Glutamatergic neuron (in vitro differentiated cells): ENCODE results near the gene SENP3. TPM values are rescaled to one million over a fixed set of nuclear protein-coding genes. Genes with fewer than 3 reads are reported as not detected.

ENCODE experiments used
- DNase-seq: peaks from one replicate; pipeline ENCODE4 v3.0.0; 2022
- H3K27ac Mint-ChIP-seq: one replicate; pipeline ENCODE4 v1.8.0; 2020; ENCODE audit warnings: mild to moderate bottlenecking, mixed read lengths, inconsistent platforms; ENCODE audit not compliant: unreplicated experiment
- H3K27me3 Mint-ChIP-seq: one replicate; pipeline ENCODE4 v1.8.0; 2020; ENCODE audit warnings: mild to moderate bottlenecking, moderate library complexity, mixed read lengths, inconsistent platforms; ENCODE audit not compliant: unreplicated experiment
- H3K36me3 Mint-ChIP-seq: one replicate; pipeline ENCODE4 v1.8.0; 2020; ENCODE audit warnings: mild to moderate bottlenecking, mixed read lengths, inconsistent platforms; ENCODE audit not compliant: unreplicated experiment
- H3K4me1 Mint-ChIP-seq: one replicate; pipeline ENCODE4 v1.8.0; 2020; ENCODE audit warnings: mild to moderate bottlenecking, low read depth, mixed read lengths, inconsistent platforms; ENCODE audit not compliant: unreplicated experiment
- H3K4me3 Mint-ChIP-seq: one replicate; pipeline ENCODE4 v1.8.0; 2020; ENCODE audit warnings: mild to moderate bottlenecking, mixed read lengths, inconsistent platforms; ENCODE audit not compliant: unreplicated experiment
- H3K9me3 Mint-ChIP-seq: one replicate; pipeline ENCODE4 v1.8.0; 2020; ENCODE audit warnings: mild to moderate bottlenecking, moderate library complexity, mixed read lengths, inconsistent platforms; ENCODE audit not compliant: unreplicated experiment
- total RNA-seq: library from RNA; stranded (reverse); fragmentation: NEBNext Ultra II Directional; extraction: Animal tissue kit (Norgen Biotek cat#: 25700); gene quantifications from one replicate; pipeline ENCODE4 v1.2.1, GENCODE V29; 2021; ENCODE audit not compliant: unreplicated experiment
- TF ChIP-seq, protein P1 (sequence below): fragments of 200-600 bp; sonication (generic); IDR thresholded peaks from one replicate; pipeline ENCODE4 v1.5.0; 2021; ENCODE audit not compliant: partially characterized antibody, unreplicated experiment

Gene SENP3
- total RNA-seq, 1 donor from 2014 or later = 66.4 TPM

DNA sequence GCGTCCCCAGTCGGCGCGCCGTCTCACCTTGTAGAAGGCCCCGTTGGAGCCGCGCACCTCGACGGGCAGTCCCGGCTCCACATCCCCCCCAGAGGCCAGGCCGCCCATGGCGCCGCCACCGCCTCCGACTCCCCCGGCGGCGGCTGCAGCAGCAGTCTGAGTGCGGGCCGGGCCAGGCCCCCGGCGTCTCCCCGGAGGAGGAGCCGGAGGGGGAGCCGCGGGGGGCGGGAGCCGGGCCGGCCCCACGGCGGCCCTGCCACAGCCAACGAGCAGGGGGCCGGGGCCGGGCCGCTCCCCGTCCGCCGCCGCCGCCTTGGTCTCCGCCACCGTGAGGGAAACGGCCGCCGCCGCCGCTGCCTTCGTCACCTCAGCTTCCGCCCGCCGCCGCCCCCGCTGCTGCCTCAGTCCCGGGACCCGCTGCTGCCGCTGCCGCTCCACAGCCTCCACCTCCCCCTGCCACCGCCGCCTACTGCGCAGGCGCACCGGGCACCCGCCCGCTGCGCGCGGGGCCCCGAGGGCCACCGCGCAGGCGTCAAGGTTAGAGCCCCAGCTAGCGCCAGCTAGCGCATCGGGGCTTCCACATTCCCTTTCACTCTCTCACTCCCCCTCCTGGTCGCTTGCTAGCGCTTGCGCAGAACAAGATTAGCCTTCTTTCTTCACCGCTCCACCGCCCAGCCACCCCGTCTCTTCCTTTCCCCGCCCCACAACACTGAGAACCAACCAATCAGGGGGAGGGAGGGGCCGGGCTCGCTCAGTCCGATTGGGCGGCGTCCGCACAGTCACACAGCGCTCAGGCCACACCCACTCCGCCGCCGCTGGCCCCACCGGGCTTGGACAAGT, 52.9 kb downstream of the SENP3 start, which contains the start of gene FXR2:
TSS of gene FXR2 (minus strand) at position 473 of the 840 bp plus-strand sequence. CDS start at position 108, 365 bp downstream.
- no peaks in the 10 kb centered on the region for H3K36me3 Mint-ChIP-seq
- H3K27me3 Mint-ChIP-seq = peaks cover 11% of the 10 kb centered on the region
- H3K9me3 Mint-ChIP-seq = peaks cover 8% of the 10 kb centered on the region
- peaks cover 15% of the 10 kb centered on the region for H3K4me1 Mint-ChIP-seq
- TF ChIP-seq, protein P1, sequence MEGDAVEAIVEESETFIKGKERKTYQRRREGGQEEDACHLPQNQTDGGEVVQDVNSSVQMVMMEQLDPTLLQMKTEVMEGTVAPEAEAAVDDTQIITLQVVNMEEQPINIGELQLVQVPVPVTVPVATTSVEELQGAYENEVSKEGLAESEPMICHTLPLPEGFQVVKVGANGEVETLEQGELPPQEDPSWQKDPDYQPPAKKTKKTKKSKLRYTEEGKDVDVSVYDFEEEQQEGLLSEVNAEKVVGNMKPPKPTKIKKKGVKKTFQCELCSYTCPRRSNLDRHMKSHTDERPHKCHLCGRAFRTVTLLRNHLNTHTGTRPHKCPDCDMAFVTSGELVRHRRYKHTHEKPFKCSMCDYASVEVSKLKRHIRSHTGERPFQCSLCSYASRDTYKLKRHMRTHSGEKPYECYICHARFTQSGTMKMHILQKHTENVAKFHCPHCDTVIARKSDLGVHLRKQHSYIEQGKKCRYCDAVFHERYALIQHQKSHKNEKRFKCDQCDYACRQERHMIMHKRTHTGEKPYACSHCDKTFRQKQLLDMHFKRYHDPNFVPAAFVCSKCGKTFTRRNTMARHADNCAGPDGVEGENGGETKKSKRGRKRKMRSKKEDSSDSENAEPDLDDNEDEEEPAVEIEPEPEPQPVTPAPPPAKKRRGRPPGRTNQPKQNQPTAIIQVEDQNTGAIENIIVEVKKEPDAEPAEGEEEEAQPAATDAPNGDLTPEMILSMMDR = peak; percentile 76
- H3K27ac Mint-ChIP-seq = peak within 1 kb of the TSS; percentile 90
- peak within 1 kb of the TSS; percentile 92 for H3K4me3 Mint-ChIP-seq
- peak; percentile 100 for DNase-seq

DNA sequence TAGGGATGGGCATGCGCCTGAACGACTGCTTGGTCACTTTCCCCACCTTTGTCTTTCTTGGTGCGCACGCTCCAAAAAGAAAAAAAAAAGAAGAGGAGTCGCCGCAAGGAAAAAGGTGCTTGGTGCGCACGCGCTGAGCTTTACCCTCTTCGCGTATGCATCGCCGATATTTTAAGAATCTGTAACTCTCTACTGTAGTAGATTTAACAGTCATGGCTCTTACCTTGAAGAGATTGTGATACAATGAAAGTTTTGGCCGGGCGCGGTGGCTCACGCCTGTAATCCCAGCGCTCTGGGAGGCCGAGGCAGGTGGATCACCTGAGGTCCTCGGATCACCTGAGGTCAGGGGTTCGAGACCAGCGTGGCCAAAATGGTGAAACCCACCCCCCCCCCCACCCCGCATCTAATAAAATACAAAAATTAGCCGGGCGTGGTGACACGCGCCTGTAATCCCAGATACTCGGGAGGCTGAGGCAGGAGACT, 53.6 kb downstream of the SENP3 start:
- H3K27ac Mint-ChIP-seq = peak overlapping the region; percentile 80
- H3K9me3 Mint-ChIP-seq = peaks cover 8% of the 10 kb centered on the region
- peaks cover 11% of the 10 kb centered on the region for H3K27me3 Mint-ChIP-seq
- peaks cover 15% of the 10 kb centered on the region for H3K4me1 Mint-ChIP-seq
- DNase-seq = no peak
- no peaks in the 10 kb centered on the region for H3K36me3 Mint-ChIP-seq
- TF ChIP-seq, protein P1 = no peak
- peak overlapping the region; percentile 89 for H3K4me3 Mint-ChIP-seq

DNA sequence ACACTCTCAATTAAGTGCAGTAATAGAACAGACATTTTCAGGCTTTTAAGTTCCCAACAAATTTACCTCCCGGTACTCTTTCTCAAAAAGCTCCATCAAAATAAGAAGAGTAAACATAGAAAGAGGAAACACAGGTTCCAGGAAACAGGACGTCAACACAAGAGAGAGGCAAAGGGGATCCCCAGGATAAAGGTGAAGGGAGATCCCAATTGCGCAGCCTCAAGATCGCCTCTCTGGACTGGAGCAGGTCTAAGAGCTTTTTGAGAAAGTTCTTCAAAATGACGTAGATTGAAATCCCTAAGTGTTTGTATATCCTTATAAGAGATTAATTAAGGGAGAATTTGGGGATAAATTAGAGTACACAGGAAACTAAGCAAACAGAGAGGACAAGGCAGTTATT, 56.9 kb downstream of the SENP3 start:
- peaks cover 8% of the 10 kb centered on the region for H3K27me3 Mint-ChIP-seq

DNA sequence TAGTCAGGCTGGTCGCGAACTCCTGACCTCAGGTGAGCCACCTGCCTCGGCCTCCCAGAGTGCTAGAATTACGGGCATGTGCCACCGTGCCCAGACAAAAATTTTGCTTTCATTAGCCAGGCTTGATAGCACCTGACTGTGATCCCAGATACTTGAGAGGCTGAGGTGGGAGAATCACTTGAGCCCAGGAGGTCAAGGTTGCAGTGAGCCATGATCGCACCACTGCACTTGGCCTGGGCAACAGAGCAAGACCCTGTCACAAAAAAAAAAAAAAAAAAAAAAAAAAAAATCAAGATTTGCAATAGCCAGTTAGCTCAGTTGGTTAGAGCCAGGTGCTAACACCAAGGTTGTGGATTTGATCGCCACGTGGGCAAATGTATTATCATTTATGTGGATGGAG, 59.1 kb downstream of the SENP3 start:
- no peak for DNase-seq
- Mint-ChIP-seq H3K36me3 (no peaks in the 10 kb centered on the region), H3K4me1 (no peaks in the 10 kb centered on the region)

More for the DNA sequence above, 56.9 kb downstream of the SENP3 start:
- Mint-ChIP-seq H3K36me3 (no peaks in the 10 kb centered on the region), H3K27ac (no peak overlapping the region), H3K9me3 (peaks cover 2% of the 10 kb centered on the region), H3K4me3 (no peak overlapping the region), H3K4me1 (peaks cover 2% of the 10 kb centered on the region)
- TF ChIP-seq, protein P1 = no peak
- DNase-seq = no peak

More for the DNA sequence above, 59.1 kb downstream of the SENP3 start:
- TF ChIP-seq, protein P1 = no peak
- no peak overlapping the region for H3K27ac Mint-ChIP-seq
- no peaks in the 10 kb centered on the region for H3K27me3 Mint-ChIP-seq
- no peaks in the 10 kb centered on the region for H3K9me3 Mint-ChIP-seq
- H3K4me3 Mint-ChIP-seq = no peak overlapping the region

Other genes starting within 250 kb of the SENP3 start
- gene GPS2, start 246.6 kb upstream of the SENP3 start, total RNA-seq = 98.3 TPM
- gene NEURL4, start 232.6 kb upstream of the SENP3 start, total RNA-seq = 97.6 TPM
- not detected for gene ACAP1, start 225.4 kb upstream of the SENP3 start, total RNA-seq
- gene KCTD11, start 209.8 kb upstream of the SENP3 start, total RNA-seq = 2.2 TPM
- not detected for gene TMEM95, start 206.8 kb upstream of the SENP3 start, total RNA-seq
- gene TNK1, start 180.8 kb upstream of the SENP3 start, total RNA-seq = 0.34 TPM
- 78.1 TPM for gene PLSCR3, start 167.4 kb upstream of the SENP3 start, total RNA-seq
- 51.6 TPM for gene TMEM256, start 157.8 kb upstream of the SENP3 start, total RNA-seq
- gene NLGN2, start 154.1 kb upstream of the SENP3 start, total RNA-seq = 90.8 TPM
- not detected for gene SPEM1, start 141.6 kb upstream of the SENP3 start, total RNA-seq
- not detected for gene SPEM2, start 136.3 kb upstream of the SENP3 start, total RNA-seq
- not detected for gene SPEM3, start 133.1 kb upstream of the SENP3 start, total RNA-seq
- gene TMEM102, start 126.5 kb upstream of the SENP3 start, total RNA-seq = 0.42 TPM
- 4.8 TPM for gene FGF11, start 122.4 kb upstream of the SENP3 start, total RNA-seq
- 16.4 TPM for gene CHRNB1, start 116.9 kb upstream of the SENP3 start, total RNA-seq
- 25.1 TPM for gene ZBTB4, start 82.3 kb upstream of the SENP3 start, total RNA-seq
- 0.34 TPM for gene SLC35G6, start 80.5 kb upstream of the SENP3 start, total RNA-seq
- gene POLR2A, start 77.6 kb upstream of the SENP3 start, total RNA-seq = 200 TPM
- gene TNFSF12, start 12.9 kb upstream of the SENP3 start, total RNA-seq = 0.83 TPM
- gene TNFSF13, start 3.2 kb upstream of the SENP3 start, total RNA-seq = not detected
- not detected for gene CD68, start 17.7 kb downstream of the SENP3 start, total RNA-seq
- gene MPDU1, start 21.9 kb downstream of the SENP3 start, total RNA-seq = 60.2 TPM
- 1.7 TPM for gene SOX15, start 28.2 kb downstream of the SENP3 start, total RNA-seq
- gene FXR2, start 53.0 kb downstream of the SENP3 start, total RNA-seq = 108 TPM
- 97.3 TPM for gene SAT2, start 65.9 kb downstream of the SENP3 start, total RNA-seq
- not detected for gene SHBG, start 68.2 kb downstream of the SENP3 start, total RNA-seq
- gene ATP1B2, start 89.0 kb downstream of the SENP3 start, total RNA-seq = 11.3 TPM
- 38.2 TPM for gene TP53, start 125.6 kb downstream of the SENP3 start, total RNA-seq
- 19.5 TPM for gene WRAP53, start 126.6 kb downstream of the SENP3 start, total RNA-seq
- gene EFNB3, start 143.3 kb downstream of the SENP3 start, total RNA-seq = 17.9 TPM
- gene DNAH2, start 155.8 kb downstream of the SENP3 start, total RNA-seq = 0.07 TPM